ENCODE measurements around the gene MB.
A peak's percentile ranks its signal among the peaks of the same experiment; 100 is the strongest.

The MB gene

GRCh38 chr22:35589071-35589755 is 27.9 kb downstream of the MB start:
- H3K27ac Mint-ChIP-seq, result no peak overlapping the region
- H3K27me3 Mint-ChIP-seq (ENCODE audit: low read depth, poor library complexity), result peaks cover 4% of the 10 kb centered on the region
- DNase-seq, result no peak

GRCh38 chr22:35587896-35588295 is 29.2 kb downstream of the MB start:
- H3K27ac Mint-ChIP-seq, result no peak overlapping the region
- no peak for DNase-seq
- peaks cover 4% of the 10 kb centered on the region for H3K27me3 Mint-ChIP-seq (ENCODE audit: low read depth, poor library complexity)
- no peaks in the 10 kb centered on the region for H3K9me3 Mint-ChIP-seq
- no peak overlapping the region for H3K4me3 Mint-ChIP-seq
- H3K36me3 Mint-ChIP-seq (ENCODE audit: low read depth), result no peaks in the 10 kb centered on the region
- H3K4me1 Mint-ChIP-seq, result peaks cover 37% of the 10 kb centered on the region
- no peak for TF ChIP-seq CTCF (IDR thresholded peaks at IDR 0.05)

More at GRCh38 chr22:35589071-35589755, 27.9 kb downstream of the MB start:
- peaks cover 50% of the 10 kb centered on the region for H3K4me1 Mint-ChIP-seq
- no peak for TF ChIP-seq CTCF (IDR thresholded peaks at IDR 0.05)
- no peaks in the 10 kb centered on the region for H3K9me3 Mint-ChIP-seq
- H3K4me3 Mint-ChIP-seq, result no peak overlapping the region
- H3K36me3 Mint-ChIP-seq (ENCODE audit: low read depth), result no peaks in the 10 kb centered on the region

- H3K36me3 Mint-ChIP-seq (ENCODE audit: low read depth), result no peaks in the 10 kb centered on the region
- H3K4me1 Mint-ChIP-seq, result peaks cover 33% of the 10 kb centered on the region
- no peak overlapping the region for H3K4me3 Mint-ChIP-seq
- DNase-seq, result no peak
- H3K27me3 Mint-ChIP-seq (ENCODE audit: low read depth, poor library complexity), result peaks cover 4% of the 10 kb centered on the region
- TF ChIP-seq CTCF (IDR thresholded peaks at IDR 0.05), result no peak
- H3K27ac Mint-ChIP-seq, result no peak overlapping the region
- H3K9me3 Mint-ChIP-seq, result no peaks in the 10 kb centered on the region
Measured at GRCh38 chr22:35587447-35587870, 29.7 kb downstream of the MB start.

- Mint-ChIP-seq H3K9me3 (no peaks in the 10 kb centered on the region), H3K4me3 (no peak overlapping the region), H3K36me3 (ENCODE audit: low read depth) (no peaks in the 10 kb centered on the region), H3K4me1 (peaks cover 27% of the 10 kb centered on the region), H3K27me3 (ENCODE audit: low read depth, poor library complexity) (peaks cover 4% of the 10 kb centered on the region), H3K27ac (no peak overlapping the region)
- DNase-seq, result no peak
- no peak for TF ChIP-seq CTCF (IDR thresholded peaks at IDR 0.05)
Measured at GRCh38 chr22:35586771-35587170, 30.4 kb downstream of the MB start.

GRCh38 chr22:35582861-35583670 is 34.1 kb downstream of the MB start:
- H3K27ac Mint-ChIP-seq, result no peak overlapping the region

More at GRCh38 chr22:35582861-35583670, 34.1 kb downstream of the MB start:
- Mint-ChIP-seq H3K36me3 (ENCODE audit: low read depth) (no peaks in the 10 kb centered on the region), H3K4me1 (peaks cover 20% of the 10 kb centered on the region), H3K9me3 (no peaks in the 10 kb centered on the region), H3K4me3 (no peak overlapping the region), H3K27me3 (ENCODE audit: low read depth, poor library complexity) (peaks cover 5% of the 10 kb centered on the region)
- peak; percentile 70 for DNase-seq
- peak; percentile 93 for TF ChIP-seq CTCF (IDR thresholded peaks at IDR 0.05)
